Stomach (tissue), 4 donors: Measurements from ENCODE around the gene NCK2.

Source experiments
- EP300 ChIP-seq: sonication (generic); formaldehyde crosslinking; IDR thresholded peaks from one replicate; pipeline ENCODE4 v1.6.1; 2017; ENCODE audit warnings: antibody characterized with exemption
- POLR2A ChIP-seq, 4 donors: fragments of 450-650 bp; IDR thresholded peaks; one replicate each; pipeline ENCODE4 v1.6.1; 2016; ENCODE audit warnings: antibody characterized with exemption in 4 of 4, control low read depth in 2 of 4, mild to moderate bottlenecking in 1 of 4, moderate library complexity in 1 of 4
- TF ChIP-seq, protein P1 (sequence below), 7 experiments: fragments of 450-650 bp in 4 of 7; fragments of 200-600 bp in 3 of 7; sonication (generic) in 3 of 7; IDR thresholded peaks; one replicate each; pipeline ENCODE4 v1.5.1; 2016 to 2019; ENCODE audit warnings: antibody characterized with exemption in 7 of 7, control low read depth in 2 of 7, mild to moderate bottlenecking in 1 of 7

DNA sequence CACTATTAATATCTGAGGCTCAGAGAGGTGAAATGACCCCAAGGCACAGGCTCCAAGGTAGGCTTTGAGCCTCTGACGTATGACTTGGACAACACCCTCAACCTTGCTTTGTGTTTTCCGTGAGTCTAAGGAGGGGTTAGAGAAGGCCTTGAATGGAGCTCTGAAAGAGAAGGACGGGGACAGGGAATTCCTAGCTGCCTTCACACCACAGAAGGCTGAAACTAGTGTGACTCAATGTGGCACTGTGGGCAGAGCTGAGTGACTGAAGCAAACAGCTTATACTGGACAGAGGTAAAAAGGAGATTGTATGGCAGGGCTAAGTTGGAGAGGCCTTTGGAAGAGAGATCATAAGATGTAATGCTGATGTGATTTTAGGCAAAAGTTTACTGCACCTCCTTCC is 3.5 kb upstream of the NCK2 start:
- TF ChIP-seq POLR2A (IDR thresholded peaks at IDR 0.05) (no peak), EP300 (no peak)
- TF ChIP-seq, protein P1, sequence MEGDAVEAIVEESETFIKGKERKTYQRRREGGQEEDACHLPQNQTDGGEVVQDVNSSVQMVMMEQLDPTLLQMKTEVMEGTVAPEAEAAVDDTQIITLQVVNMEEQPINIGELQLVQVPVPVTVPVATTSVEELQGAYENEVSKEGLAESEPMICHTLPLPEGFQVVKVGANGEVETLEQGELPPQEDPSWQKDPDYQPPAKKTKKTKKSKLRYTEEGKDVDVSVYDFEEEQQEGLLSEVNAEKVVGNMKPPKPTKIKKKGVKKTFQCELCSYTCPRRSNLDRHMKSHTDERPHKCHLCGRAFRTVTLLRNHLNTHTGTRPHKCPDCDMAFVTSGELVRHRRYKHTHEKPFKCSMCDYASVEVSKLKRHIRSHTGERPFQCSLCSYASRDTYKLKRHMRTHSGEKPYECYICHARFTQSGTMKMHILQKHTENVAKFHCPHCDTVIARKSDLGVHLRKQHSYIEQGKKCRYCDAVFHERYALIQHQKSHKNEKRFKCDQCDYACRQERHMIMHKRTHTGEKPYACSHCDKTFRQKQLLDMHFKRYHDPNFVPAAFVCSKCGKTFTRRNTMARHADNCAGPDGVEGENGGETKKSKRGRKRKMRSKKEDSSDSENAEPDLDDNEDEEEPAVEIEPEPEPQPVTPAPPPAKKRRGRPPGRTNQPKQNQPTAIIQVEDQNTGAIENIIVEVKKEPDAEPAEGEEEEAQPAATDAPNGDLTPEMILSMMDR (IDR thresholded peaks at IDR 0.05), result no peak
